Ectodermal cell (in vitro differentiated cells): ENCODE results near the gene GDAP1L1.
"Not testable (repeated sequence)": the region's sequence is repeated elsewhere in the genome, so short reads cannot be mapped to it uniquely, and the experiment has no call there.

Source experiments
- H3K27ac ChIP-seq: 2 replicates; pipeline ENCODE4 v1.7.0; 2013; ENCODE audit warnings: mild to moderate bottlenecking, low read depth, low read length; ENCODE audit not compliant: insufficient read depth, poor library complexity, severe bottlenecking
- H3K27me3 ChIP-seq: 2 replicates; pipeline ENCODE4 v1.7.0; 2013; ENCODE audit warnings: mild to moderate bottlenecking, low read length; ENCODE audit not compliant: insufficient read depth, control insufficient read depth, poor library complexity, severe bottlenecking
- H3K36me3 ChIP-seq: one replicate; pipeline ENCODE4 v1.7.0; 2013; ENCODE audit warnings: low read length; ENCODE audit not compliant: control insufficient read depth, insufficient read depth
- H3K4me1 ChIP-seq: one replicate; pipeline ENCODE4 v1.7.0; 2013; ENCODE audit warnings: low read length; ENCODE audit not compliant: control insufficient read depth, insufficient read depth
- H3K4me3 ChIP-seq: 2 replicates; pipeline ENCODE4 v1.7.0; 2013; ENCODE audit warnings: low read depth, low read length, control low read depth; ENCODE audit not compliant: insufficient read depth
- H3K9me3 ChIP-seq: 2 replicates; pipeline ENCODE4 v1.7.0; 2013; ENCODE audit warnings: mild to moderate bottlenecking, low read length, moderate library complexity; ENCODE audit not compliant: control insufficient read depth
- WGBS, 2 experiments: methylation state at CpG; one replicate each; pipeline ENCODE4 v1.1.7; 2013; ENCODE audit warnings: missing lambda C conversion rate in 2 of 2; 5-methylcytosine and 5-hydroxymethylcytosine counted together

GDAP1L1 gene

GRCh38 chr20:44319839-44320422, 72.8 kb downstream of the GDAP1L1 start:
- Histone ChIP-seq H3K27me3 (no peaks in the 10 kb centered on the region), H3K4me3 (no peak overlapping the region), H3K36me3 (no peaks in the 10 kb centered on the region), H3K27ac (no peak overlapping the region), H3K4me1 (no peaks in the 10 kb centered on the region), H3K9me3 (no peaks in the 10 kb centered on the region)
- 90% methylated on average over 2 of the region's 2 CpGs for WGBS, 2 experiments

DNA sequence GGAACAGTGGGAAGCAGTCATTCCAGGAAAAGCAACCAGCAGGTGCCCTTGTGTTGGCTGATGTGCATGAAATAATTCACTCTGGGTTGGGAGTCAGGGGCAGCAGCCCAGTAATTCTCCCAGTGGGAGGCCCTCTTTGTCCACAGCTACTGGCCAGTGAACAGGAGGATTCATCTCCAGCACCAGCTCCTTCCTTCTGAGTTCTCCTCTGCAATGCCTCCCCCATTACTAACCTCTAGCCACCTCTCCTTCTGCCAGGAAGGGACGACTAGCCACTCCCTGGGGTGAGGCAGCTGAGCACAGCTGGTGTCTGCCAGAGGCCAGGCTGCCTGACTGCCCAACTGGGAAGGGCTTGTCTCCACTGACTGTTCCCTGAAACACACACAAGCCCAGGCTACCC, 77.2 kb downstream of the GDAP1L1 start:
- Histone ChIP-seq H3K27ac (peak overlapping the region; percentile 64), H3K4me3 (no peak overlapping the region), H3K9me3 (no peaks in the 10 kb centered on the region), H3K4me1 (peaks cover 5% of the 10 kb centered on the region), H3K27me3 (peaks cover 5% of the 10 kb centered on the region), H3K36me3 (no peaks in the 10 kb centered on the region)
- 0% methylated on average over 1 of the region's 1 CpG for WGBS, 2 experiments

DNA sequence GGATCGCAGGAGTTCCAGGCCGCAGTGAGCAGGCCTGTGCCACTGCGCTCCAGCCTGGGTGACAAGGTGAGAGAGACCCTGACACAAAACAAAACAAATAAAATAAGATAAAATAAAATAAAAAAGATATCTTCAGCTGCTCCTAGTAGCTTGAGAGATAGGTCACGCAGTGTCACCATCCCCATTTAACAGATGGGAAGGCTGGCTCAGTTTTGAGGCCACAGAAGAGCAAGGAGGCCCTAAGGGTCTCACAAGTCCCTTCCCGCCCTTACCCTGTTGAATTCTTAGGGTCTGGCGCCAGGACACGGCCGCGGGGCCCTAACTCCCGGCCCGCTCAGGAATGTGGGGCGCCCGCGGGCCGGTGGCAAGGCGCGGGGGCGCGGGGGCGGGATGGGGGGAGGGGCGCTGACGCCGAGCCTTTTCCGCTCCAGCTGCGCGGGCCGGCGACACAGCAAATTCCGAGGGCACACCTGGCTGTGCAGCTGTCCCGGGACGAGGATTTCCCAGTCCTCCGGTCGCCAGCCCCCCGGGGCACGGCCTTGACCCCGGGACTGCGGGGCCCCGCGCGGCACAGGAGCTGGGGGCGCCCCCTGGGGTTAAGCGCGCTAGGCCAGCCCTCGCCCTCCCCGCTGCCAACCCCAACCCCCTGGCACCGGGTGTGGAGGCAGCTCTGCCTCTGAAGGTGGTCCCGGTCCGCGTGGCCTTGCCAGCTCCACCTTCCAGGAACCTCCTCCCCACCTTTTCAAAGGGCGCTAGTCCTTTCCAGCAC, 79.5 kb downstream of the GDAP1L1 start:
- Histone ChIP-seq H3K4me3 (no peak overlapping the region), H3K27me3 (peaks cover 5% of the 10 kb centered on the region), H3K36me3 (no peaks in the 10 kb centered on the region), H3K9me3 (no peaks in the 10 kb centered on the region), H3K4me1 (peaks cover 5% of the 10 kb centered on the region), H3K27ac (no peak overlapping the region)
- WGBS, 2 experiments: 15 to 20% methylated on average over 49 to 50 of the region's 50 CpGs

- H3K36me3 ChIP-seq, H3K4me3 ChIP-seq, H3K4me1 ChIP-seq, H3K27ac ChIP-seq, H3K9me3 ChIP-seq, H3K27me3 ChIP-seq: not testable (repeated sequence)
- WGBS, 2 experiments: 90 to 92% methylated on average over 7 of the region's 7 CpGs
Measured at GRCh38 chr20:44327748-44328147, 80.6 kb downstream of the GDAP1L1 start.

GRCh38 chr20:44328428-44328827, 81.3 kb downstream of the GDAP1L1 start:
- Histone ChIP-seq H3K27me3 (peaks cover 5% of the 10 kb centered on the region), H3K4me1 (peaks cover 5% of the 10 kb centered on the region), H3K4me3 (no peak overlapping the region), H3K36me3 (no peaks in the 10 kb centered on the region), H3K9me3 (no peaks in the 10 kb centered on the region), H3K27ac (no peak overlapping the region)
- WGBS, 2 experiments: 69 to 79% methylated on average over 2 to 4 of the region's 4 CpGs
